Measurements from ENCODE around the gene SH3D19. TPM values are rescaled to one million over a fixed set of nuclear protein-coding genes. Genes with fewer than 3 reads are reported as not detected.
"Not testable (repeated sequence)": the region's sequence is repeated elsewhere in the genome, so short reads cannot be mapped to it uniquely, and the experiment has no call there.

Gene SH3D19
- total RNA-seq, 1 donor from 2014 or later: 110 TPM

- intact Hi-C loops (cut with DNase I): no loop called here
- no peak for TF ChIP-seq CTCF (IDR thresholded peaks at IDR 0.05)
- H3K4me1 ChIP-seq: no peaks in the 10 kb centered on the region
- no peak overlapping the region for H3K4me3 ChIP-seq
- H3K9me3 ChIP-seq: no peaks in the 10 kb centered on the region
- H3K27ac ChIP-seq: no peak overlapping the region
- no peak for DNase-seq (ENCODE audit: low spot score in 2 of 2)
- H3K27me3 ChIP-seq: no peaks in the 10 kb centered on the region
- peaks cover 15 to 75% of the 10 kb centered on the region in 2 donors for H3K36me3 ChIP-seq
Observed at GRCh38 chr4:151143811-151144210, 181.6 kb downstream of the SH3D19 start.

GRCh38 chr4:151143162-151143561 lies 182.2 kb downstream of the SH3D19 start:
- H3K9me3 ChIP-seq: no peaks in the 10 kb centered on the region
- no peak for TF ChIP-seq CTCF (IDR thresholded peaks at IDR 0.05)

GRCh38 chr4:151142758-151143157 lies 182.6 kb downstream of the SH3D19 start:
- Histone ChIP-seq H3K9me3 (no peaks in the 10 kb centered on the region), H3K27ac (no peak overlapping the region), H3K4me3 (no peak overlapping the region), H3K4me1 (no peaks in the 10 kb centered on the region), H3K27me3 (no peaks in the 10 kb centered on the region), H3K36me3 (peaks cover 9 to 64% of the 10 kb centered on the region in 2 donors)
- no peak for TF ChIP-seq CTCF (IDR thresholded peaks at IDR 0.05)
- intact Hi-C loops (cut with DNase I): no loop called here
- DNase-seq (ENCODE audit: low spot score in 2 of 2): no peak

More at GRCh38 chr4:151143162-151143561, 182.2 kb downstream of the SH3D19 start:
- no peak overlapping the region for H3K27ac ChIP-seq
- H3K4me3 ChIP-seq: no peak overlapping the region
- DNase-seq (ENCODE audit: low spot score in 2 of 2): no peak
- H3K36me3 ChIP-seq: peaks cover 12 to 68% of the 10 kb centered on the region in 2 donors
- H3K27me3 ChIP-seq: no peaks in the 10 kb centered on the region
- H3K4me1 ChIP-seq: no peaks in the 10 kb centered on the region
- intact Hi-C loops (cut with DNase I): no loop called here

GRCh38 chr4:151139814-151140213 lies 185.6 kb downstream of the SH3D19 start:
- H3K4me1 ChIP-seq: no peaks in the 10 kb centered on the region
- H3K36me3 ChIP-seq: peaks cover 15 to 53% of the 10 kb centered on the region in 2 donors
- no peak for DNase-seq (ENCODE audit: low spot score in 2 of 2)
- no peaks in the 10 kb centered on the region for H3K27me3 ChIP-seq
- H3K4me3 ChIP-seq: no peak overlapping the region
- no peaks in the 10 kb centered on the region for H3K9me3 ChIP-seq
- TF ChIP-seq CTCF (IDR thresholded peaks at IDR 0.05): no peak
- intact Hi-C loops (cut with DNase I): no loop called here
- H3K27ac ChIP-seq: no peak overlapping the region

- H3K4me1 ChIP-seq; H3K27me3 ChIP-seq; H3K9me3 ChIP-seq; DNase-seq (ENCODE audit: low spot score in 2 of 2); intact Hi-C loops (cut with DNase I); H3K4me3 ChIP-seq; H3K27ac ChIP-seq: not testable (repeated sequence)
- H3K36me3 ChIP-seq: peaks cover 25 to 68% of the 10 kb centered on the region in 2 donors
Observed at GRCh38 chr4:151136048-151136447, 189.4 kb downstream of the SH3D19 start.

- H3K27ac ChIP-seq: no peak overlapping the region
- H3K4me1 ChIP-seq: no peaks in the 10 kb centered on the region
- no peak for TF ChIP-seq CTCF (IDR thresholded peaks at IDR 0.05)
- DNase-seq (ENCODE audit: low spot score in 2 of 2): no peak
- no peaks in the 10 kb centered on the region for H3K9me3 ChIP-seq
- H3K4me3 ChIP-seq: no peak overlapping the region
- intact Hi-C loops (cut with DNase I): no loop called here
- no peaks in the 10 kb centered on the region for H3K27me3 ChIP-seq
- peaks cover 38 to 74% of the 10 kb centered on the region in 2 donors for H3K36me3 ChIP-seq
Observed at GRCh38 chr4:151133311-151133710, 192.1 kb downstream of the SH3D19 start.
